GM10266 (cell line): ENCODE results near the gene S100A3.

Experiments used
- DNase-seq: peaks from one replicate; pipeline ENCODE4 v3.0.0; 2012; ENCODE audit errors: extremely low spot score
- TF ChIP-seq, protein P1 (sequence below): IDR thresholded peaks from 2 replicates; pipeline ENCODE4 v1.5.1; 2012; ENCODE audit warnings: mild to moderate bottlenecking, low read depth; ENCODE audit not compliant: control insufficient read depth, insufficient read depth; ENCODE audit errors: missing control alignments

S100A3 gene

DNA sequence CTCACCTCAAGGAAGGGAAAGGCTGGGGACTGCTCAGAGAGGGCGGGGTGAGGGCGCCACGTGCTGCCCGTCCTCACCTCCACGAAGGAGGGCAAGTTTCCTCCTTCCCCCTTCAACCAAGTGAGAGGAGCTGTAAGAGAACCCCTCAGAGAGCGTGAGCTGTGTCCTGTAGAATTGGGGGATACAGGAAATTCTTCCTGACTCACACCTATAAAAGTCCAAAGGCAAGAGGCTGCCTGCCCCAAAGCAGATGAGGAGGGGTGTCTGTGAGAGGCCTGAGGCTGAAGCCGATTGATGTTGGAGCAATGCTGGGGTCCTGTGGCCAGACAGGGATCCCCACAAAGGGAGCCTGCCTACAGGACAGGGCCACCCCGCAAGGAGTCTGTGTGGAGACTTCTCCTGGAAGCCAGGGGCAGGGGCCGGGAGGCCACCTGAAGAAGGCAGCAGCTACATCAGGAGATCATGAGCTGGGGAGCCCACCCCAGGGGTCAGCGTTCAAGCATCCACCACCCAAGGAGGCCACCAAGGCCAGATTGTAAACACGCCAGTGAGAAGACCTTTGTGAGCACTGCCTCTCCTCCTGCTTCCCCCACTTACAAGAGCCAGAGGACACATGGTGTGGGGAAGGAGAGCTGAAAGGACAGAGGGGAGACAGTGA, 41.0 kb downstream of the S100A3 start:
- no peak for DNase-seq

DNA sequence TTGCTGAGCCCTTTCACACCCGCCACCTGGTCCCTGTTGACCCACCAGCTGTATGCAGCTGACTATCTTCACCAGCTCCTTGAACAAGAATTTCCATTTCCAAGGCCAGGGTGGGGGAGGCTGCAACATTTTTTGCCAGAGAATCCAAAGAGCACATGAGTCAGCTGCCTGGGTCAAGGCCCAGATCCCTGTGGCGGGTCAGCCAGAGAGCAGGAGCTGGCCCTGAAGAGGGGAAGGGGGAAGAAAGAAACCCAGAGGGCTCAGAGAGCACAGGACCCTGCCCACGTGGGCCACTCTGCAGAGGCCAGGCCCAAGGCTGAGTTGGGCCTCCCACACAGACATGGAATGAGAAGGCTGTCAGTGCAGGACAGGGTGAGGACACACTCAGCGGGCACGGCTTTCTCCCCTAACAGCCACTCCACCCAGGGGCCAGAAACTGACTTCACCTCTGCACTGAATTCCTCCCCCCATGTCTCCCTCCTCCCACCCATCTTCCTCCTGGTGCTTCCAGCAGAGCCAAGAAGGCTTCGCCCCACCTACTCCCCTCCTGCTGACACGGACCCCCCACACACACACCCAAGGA, 42.1 kb downstream of the S100A3 start:
- TF ChIP-seq, protein P1, sequence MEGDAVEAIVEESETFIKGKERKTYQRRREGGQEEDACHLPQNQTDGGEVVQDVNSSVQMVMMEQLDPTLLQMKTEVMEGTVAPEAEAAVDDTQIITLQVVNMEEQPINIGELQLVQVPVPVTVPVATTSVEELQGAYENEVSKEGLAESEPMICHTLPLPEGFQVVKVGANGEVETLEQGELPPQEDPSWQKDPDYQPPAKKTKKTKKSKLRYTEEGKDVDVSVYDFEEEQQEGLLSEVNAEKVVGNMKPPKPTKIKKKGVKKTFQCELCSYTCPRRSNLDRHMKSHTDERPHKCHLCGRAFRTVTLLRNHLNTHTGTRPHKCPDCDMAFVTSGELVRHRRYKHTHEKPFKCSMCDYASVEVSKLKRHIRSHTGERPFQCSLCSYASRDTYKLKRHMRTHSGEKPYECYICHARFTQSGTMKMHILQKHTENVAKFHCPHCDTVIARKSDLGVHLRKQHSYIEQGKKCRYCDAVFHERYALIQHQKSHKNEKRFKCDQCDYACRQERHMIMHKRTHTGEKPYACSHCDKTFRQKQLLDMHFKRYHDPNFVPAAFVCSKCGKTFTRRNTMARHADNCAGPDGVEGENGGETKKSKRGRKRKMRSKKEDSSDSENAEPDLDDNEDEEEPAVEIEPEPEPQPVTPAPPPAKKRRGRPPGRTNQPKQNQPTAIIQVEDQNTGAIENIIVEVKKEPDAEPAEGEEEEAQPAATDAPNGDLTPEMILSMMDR, result no peak
- DNase-seq, result no peak

More for the DNA sequence above, 41.0 kb downstream of the S100A3 start:
- TF ChIP-seq, protein P1, result no peak

DNA sequence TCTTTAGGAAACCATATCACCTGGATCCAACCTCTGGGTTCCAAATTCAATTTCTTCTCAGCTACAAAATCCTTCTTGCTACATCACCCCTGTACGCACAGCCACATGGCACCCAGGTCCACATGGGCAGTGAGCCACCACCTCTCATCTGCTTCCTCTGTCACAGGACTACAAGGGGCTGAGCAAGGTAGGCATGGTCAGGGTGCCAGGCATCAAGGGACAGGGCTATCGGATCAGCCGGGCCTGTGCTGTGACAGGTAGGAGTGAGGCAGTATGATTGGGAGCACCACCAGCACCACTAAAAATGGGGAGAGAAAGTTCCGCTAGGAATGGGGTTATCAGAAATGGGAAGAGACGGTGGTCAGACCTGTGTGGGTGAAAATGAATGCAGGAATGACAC, 42.7 kb downstream of the S100A3 start:
- TF ChIP-seq, protein P1, result no peak
- no peak for DNase-seq

DNA sequence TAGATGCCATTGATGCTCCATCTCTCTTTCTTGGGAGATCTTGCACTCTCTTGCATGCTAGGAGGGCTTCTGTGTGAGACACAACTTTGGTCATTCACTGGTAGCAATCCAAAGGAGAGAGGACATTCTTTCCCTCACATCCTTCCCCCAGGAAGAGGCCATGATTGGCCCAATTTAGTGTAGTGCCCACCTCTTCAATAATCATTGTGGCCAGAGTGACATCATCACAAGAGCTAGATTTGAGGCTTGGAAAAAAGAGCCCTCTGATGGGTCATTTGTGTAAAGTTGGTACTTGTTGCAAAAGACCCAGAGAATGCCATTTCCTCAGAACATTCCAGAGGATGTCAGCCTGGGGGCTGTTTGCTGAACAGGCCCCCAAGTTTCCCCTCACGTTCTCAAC, 43.5 kb downstream of the S100A3 start:
- TF ChIP-seq, protein P1, result no peak
- DNase-seq, result no peak

DNA sequence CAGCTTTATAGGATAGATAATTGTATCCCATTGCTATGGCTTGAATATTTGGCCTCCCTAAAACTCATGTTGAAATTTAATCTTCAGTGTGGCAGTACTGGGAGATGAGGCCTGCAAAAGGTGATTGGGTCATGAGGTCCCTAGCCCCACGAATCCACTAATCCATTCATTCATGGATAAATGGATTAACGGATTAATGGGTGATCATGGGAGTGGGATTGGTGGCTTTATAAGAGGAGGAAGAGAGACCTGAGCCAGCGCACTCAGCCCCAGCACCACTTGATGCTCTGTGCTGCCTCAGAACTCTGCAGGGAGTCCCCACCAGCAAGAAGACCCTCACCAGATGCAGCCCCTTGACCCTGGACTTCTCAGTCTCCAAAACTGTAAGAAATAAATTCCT, 45.3 kb downstream of the S100A3 start:
- DNase-seq, result no peak

DNA sequence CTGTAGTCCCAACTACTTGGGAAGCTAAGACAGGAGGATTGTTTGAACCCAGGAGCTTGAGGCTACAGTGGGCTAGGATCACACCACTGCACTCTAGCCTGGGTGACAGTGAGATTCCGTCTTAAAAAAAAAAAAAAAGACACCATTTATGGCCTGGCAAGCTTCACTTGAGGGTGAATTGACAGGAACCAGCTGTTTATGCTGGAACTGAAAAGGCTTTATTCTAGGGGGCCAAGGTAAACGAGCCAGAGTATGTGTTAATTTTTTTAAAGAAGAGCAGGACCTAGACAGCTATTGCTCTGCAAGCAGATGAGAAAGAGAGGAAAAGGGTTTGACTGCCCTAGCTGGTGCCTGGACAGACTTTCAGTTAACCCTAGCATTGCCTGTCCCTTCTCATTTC, 50.3 kb downstream of the S100A3 start:
- DNase-seq, result no peak
- TF ChIP-seq, protein P1, result no peak

More for the DNA sequence above, 45.3 kb downstream of the S100A3 start:
- TF ChIP-seq, protein P1, result no peak
